Thoracic aorta (tissue), 2 donors: ENCODE measurements around the gene MTFR1L. TPM values are rescaled to one million over a fixed set of nuclear protein-coding genes. Genes with fewer than 3 reads are reported as not detected.
A peak's percentile ranks its signal among the peaks of the same experiment; 100 is the strongest.

Source experiments
- ATAC-seq: fragments of 150-250 bp; one replicate; pipeline ENCODE4 v1.8.0; 2017; ENCODE audit warnings: low read depth; ENCODE audit not compliant: insufficient number of reproducible peaks, low FRiP score
- DNase-seq: peaks from one replicate; pipeline ENCODE4 v3.0.0-alpha.2; 2020; ENCODE audit warnings: low spot score
- H3K27ac ChIP-seq, 2 donors: fragments of 200-600 bp; sonication (generic); 1 replicate in 1 of 2; 2 replicates in 1 of 2; pipeline ENCODE4 v1.5.1; 2016; ENCODE audit warnings: mild to moderate bottlenecking in 2 of 2, moderate library complexity in 2 of 2
- H3K27me3 ChIP-seq: fragments of 200-600 bp; sonication (generic); replicated peaks from 2 replicates; pipeline ENCODE4 v1.6.0; 2016; ENCODE audit warnings: mild to moderate bottlenecking; ENCODE audit not compliant: insufficient read depth
- H3K36me3 ChIP-seq: fragments of 200-600 bp; sonication (generic); one replicate; pipeline ENCODE4 v1.5.1; 2016
- H3K4me1 ChIP-seq, 2 donors: fragments of 200-600 bp; sonication (generic); 1 replicate in 1 of 2; 2 replicates in 1 of 2; pipeline versions ENCODE4 v1.5.1 to v1.6.0; 2016; ENCODE audit warnings: low read depth in 2 of 2, mild to moderate bottlenecking in 1 of 2; ENCODE audit not compliant: control insufficient read depth in 1 of 2
- H3K4me3 ChIP-seq: fragments of 200-600 bp; sonication (generic); 2 replicates; pipeline ENCODE4 v1.5.1; 2016; ENCODE audit warnings: mild to moderate bottlenecking
- H3K9me3 ChIP-seq: fragments of 200-600 bp; sonication (generic); 2 replicates; pipeline ENCODE4 v1.5.1; 2016
- total RNA-seq, 2 donors: library from RNA; depleted of rRNA; stranded (reverse); fragments of >200 nt; gene quantifications; one replicate each; pipeline versions ENCODE4 v1.1.0 to v1.2.3, GENCODE V29; 2016
- TF ChIP-seq, protein P1 (sequence below): fragments of 200-600 bp; sonication (generic); IDR thresholded peaks from one replicate; pipeline ENCODE4 v1.5.1; 2019; ENCODE audit warnings: antibody characterized with exemption

MTFR1L gene
- total RNA-seq, 2 donors from 2014 or later: 63.4 to 81.9 TPM

DNA sequence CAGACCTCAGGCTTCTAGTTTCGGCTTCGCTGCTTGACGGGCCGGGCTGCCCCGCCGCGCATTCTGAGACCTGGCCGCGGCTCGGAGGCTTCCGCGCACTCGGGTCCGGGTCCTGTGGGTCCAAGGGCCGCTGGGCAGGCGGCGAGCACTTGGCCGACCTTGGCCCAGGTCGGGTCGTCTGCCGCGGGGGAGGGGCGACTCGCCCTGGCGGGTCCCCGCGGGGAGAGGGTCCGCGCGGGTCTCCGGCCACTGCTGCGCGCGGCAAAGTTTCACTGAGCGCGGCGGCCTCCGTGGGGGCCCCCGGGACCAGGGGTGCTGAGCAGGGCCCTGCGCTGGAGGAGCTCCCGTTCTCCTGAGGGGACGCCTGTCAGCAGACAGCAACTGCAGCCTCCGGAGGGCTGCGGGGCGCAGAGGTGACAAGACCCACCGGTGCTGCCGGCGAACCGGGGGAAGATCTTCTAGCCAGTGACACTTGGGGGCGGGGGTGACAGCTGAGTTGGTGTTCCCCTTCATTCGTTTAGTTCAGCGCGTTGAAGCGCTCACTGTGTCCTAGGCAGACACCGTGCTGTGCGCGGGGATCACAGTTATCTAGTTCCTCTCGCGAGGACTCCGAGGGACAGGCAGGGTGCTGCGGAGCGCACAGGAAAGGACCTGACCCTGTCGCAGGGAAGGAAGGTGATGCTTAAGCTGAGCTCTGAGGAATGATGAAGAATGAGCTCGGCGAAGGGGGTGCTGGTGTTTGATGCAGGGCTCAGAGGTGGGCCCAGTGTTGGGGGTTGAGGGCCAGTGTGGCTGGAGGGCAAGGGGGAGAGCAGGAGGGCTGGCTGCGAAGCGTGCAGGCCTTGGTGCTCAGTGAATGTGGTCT lies 725 bp downstream of the MTFR1L start:
- DNase-seq (no peak), ATAC-seq (no peak)
- TF ChIP-seq, protein P1, sequence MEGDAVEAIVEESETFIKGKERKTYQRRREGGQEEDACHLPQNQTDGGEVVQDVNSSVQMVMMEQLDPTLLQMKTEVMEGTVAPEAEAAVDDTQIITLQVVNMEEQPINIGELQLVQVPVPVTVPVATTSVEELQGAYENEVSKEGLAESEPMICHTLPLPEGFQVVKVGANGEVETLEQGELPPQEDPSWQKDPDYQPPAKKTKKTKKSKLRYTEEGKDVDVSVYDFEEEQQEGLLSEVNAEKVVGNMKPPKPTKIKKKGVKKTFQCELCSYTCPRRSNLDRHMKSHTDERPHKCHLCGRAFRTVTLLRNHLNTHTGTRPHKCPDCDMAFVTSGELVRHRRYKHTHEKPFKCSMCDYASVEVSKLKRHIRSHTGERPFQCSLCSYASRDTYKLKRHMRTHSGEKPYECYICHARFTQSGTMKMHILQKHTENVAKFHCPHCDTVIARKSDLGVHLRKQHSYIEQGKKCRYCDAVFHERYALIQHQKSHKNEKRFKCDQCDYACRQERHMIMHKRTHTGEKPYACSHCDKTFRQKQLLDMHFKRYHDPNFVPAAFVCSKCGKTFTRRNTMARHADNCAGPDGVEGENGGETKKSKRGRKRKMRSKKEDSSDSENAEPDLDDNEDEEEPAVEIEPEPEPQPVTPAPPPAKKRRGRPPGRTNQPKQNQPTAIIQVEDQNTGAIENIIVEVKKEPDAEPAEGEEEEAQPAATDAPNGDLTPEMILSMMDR: no peak
- peaks cover 19 to 38% of the 10 kb centered on the region in 2 donors for H3K4me1 ChIP-seq
- peaks cover 6% of the 10 kb centered on the region for H3K36me3 ChIP-seq
- peak overlapping the region; percentile 84 to 89 for H3K27ac ChIP-seq
- H3K27me3 ChIP-seq: no peaks in the 10 kb centered on the region
- peak overlapping the region; percentile 94 for H3K4me3 ChIP-seq
- H3K9me3 ChIP-seq: no peaks in the 10 kb centered on the region

DNA sequence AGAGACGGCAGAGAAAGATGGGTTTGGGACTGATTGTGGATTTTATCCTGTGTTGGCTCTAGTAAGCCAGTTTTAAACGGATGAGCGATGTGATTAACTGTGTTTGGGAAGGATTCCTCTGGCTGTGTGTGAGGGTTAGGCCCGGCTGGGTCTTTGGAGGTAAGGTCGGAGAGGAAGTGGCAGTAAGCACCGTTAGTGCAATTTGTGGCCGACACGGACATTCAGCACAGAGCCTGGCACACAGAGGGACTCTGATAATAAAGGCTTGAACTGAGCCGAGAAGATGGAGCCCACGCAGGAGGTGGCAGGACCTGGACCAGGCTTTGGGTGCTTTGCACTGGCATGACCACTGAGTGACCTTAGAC lies 1.3 kb downstream of the MTFR1L start:
- peaks cover 19 to 38% of the 10 kb centered on the region in 2 donors for H3K4me1 ChIP-seq

DNA sequence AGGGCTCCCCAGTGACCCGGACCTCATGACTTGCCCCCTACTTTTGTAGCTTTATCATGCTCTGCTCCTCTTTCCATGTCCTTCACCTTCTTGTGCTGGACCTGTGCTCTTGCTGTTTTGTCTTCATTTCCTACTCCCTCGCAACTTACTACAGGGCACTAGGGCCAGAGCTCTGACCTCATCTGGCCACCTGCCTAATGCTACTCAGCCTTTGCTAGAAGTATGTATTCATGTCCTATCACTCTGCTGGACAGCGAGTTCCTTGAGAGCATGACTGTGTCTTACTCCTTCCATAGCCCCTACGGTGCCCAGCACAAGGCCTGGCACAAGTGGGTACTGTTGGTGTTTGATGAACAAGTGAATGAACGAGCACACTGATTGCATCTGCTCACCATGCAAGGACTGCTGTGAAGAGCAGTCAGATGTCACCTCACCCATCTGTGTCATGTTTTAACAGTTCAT lies 1.9 kb downstream of the MTFR1L start:
- peaks cover 19 to 38% of the 10 kb centered on the region in 2 donors for H3K4me1 ChIP-seq
- H3K27ac ChIP-seq: peak overlapping the region; percentile 30 to 89
- no peaks in the 10 kb centered on the region for H3K9me3 ChIP-seq
- peak overlapping the region; percentile 94 for H3K4me3 ChIP-seq
- TF ChIP-seq, protein P1: no peak
- no peaks in the 10 kb centered on the region for H3K27me3 ChIP-seq
- ATAC-seq: no peak
- no peak for DNase-seq
- peaks cover 10% of the 10 kb centered on the region for H3K36me3 ChIP-seq

More for the DNA sequence above, 1.3 kb downstream of the MTFR1L start:
- peak overlapping the region; percentile 84 to 89 for H3K27ac ChIP-seq
- peaks cover 4% of the 10 kb centered on the region for H3K36me3 ChIP-seq
- ATAC-seq (no peak), DNase-seq (no peak)
- peak overlapping the region; percentile 94 for H3K4me3 ChIP-seq
- H3K27me3 ChIP-seq: no peaks in the 10 kb centered on the region
- TF ChIP-seq, protein P1: no peak
- no peaks in the 10 kb centered on the region for H3K9me3 ChIP-seq

DNA sequence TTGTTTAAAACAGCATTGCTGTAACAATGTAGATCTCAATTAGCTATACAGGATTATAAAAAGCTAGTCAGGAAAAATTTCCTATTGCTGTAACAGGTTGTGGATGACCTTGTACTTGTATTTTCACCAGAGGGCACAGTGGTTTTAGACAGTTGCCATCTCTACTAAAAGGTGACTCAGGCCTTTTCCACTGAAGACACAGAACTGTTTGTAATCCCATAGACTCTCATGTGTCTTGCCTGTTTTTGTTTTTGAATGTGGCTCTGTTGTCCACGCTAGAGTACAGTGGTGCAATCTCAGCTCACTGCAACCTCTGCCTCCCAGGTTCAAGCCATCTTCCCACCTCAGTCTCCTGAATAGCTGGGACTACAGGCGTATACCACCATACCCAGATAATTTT lies 5.9 kb downstream of the MTFR1L start:
- no peak for DNase-seq

DNA sequence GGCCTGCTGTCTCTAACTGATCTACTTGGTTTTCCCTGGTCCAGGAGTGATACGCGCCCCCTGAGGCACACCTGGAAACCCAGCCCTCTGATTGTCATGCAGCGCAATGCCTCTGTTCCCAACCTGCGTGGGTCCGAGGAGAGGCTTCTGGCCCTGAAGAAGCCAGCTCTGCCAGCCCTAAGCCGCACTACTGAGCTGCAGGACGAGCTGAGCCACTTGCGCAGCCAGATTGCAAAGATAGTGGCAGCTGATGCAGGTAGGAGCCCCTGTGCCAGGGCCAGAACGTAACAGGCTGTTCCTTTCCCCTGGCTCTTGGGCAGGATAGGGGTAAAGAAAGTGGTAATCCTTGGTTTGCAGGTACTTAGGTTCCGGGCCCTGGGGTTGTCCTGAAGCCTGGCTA lies 6.8 kb downstream of the MTFR1L start:
- DNase-seq (no peak), ATAC-seq (no peak)
- no peaks in the 10 kb centered on the region for H3K27me3 ChIP-seq
- no peak overlapping the region for H3K27ac ChIP-seq
- H3K4me1 ChIP-seq: peaks cover 6 to 14% of the 10 kb centered on the region in 2 donors
- no peak overlapping the region for H3K4me3 ChIP-seq
- H3K36me3 ChIP-seq: peaks cover 57% of the 10 kb centered on the region
- TF ChIP-seq, protein P1: no peak
- H3K9me3 ChIP-seq: no peaks in the 10 kb centered on the region

More for the DNA sequence above, 5.9 kb downstream of the MTFR1L start:
- no peaks in the 10 kb centered on the region for H3K27me3 ChIP-seq
- H3K36me3 ChIP-seq: peaks cover 47% of the 10 kb centered on the region
- ATAC-seq: no peak
- no peak overlapping the region for H3K4me3 ChIP-seq
- TF ChIP-seq, protein P1: no peak
- no peak overlapping the region for H3K27ac ChIP-seq
- no peaks in the 10 kb centered on the region for H3K9me3 ChIP-seq
- peaks cover 12 to 24% of the 10 kb centered on the region in 2 donors for H3K4me1 ChIP-seq
